Neural cell (in vitro differentiated cells): ENCODE measurements around the gene FOXE3. TPM values are rescaled to one million over a fixed set of nuclear protein-coding genes. Genes with fewer than 3 reads are reported as not detected.

Experiments used
- H2AFZ ChIP-seq: fragments of 200-600, 300-800 bp; sonication (generic), shearing (Covaris generic); 2 replicates; pipeline ENCODE4 v1.6.0; 2014; ENCODE audit warnings: low read depth, mild to moderate bottlenecking, antibody characterized with exemption, low read length, moderate library complexity
- H3F3A ChIP-seq: fragments of 200-600 bp; shearing (Covaris generic); 2 replicates; pipeline ENCODE4 v1.6.1; 2016; ENCODE audit warnings: mild to moderate bottlenecking, moderate library complexity, mixed read lengths, antibody characterized with exemption, low read length; ENCODE audit not compliant: insufficient read depth, poor library complexity, severe bottlenecking
- H3K27ac ChIP-seq: fragments of 200-600, 300-800 bp; sonication (generic), shearing (Covaris generic); 2 replicates; pipeline ENCODE4 v1.5.1; 2014; ENCODE audit warnings: mild to moderate bottlenecking, low read length, moderate library complexity
- H3K27me3 ChIP-seq: fragments of 300-800, 200-600 bp; sonication (generic), shearing (Covaris generic); 2 replicates; pipeline ENCODE4 v1.6.0; 2014; ENCODE audit warnings: mild to moderate bottlenecking, low read depth, low read length, moderate library complexity; ENCODE audit not compliant: insufficient read depth
- H3K36me3 ChIP-seq: fragments of 300-800, 200-600 bp; sonication (generic), shearing (Covaris generic); 2 replicates; pipeline ENCODE4 v1.5.1; 2014; ENCODE audit warnings: mild to moderate bottlenecking, antibody characterized with exemption, low read length, moderate library complexity; ENCODE audit not compliant: insufficient read depth
- H3K4me2 ChIP-seq: fragments of 300-800, 200-600 bp; sonication (generic), shearing (Covaris generic); 2 replicates; pipeline ENCODE4 v1.6.0; 2014; ENCODE audit warnings: mild to moderate bottlenecking, low read length
- H3K4me3 ChIP-seq: fragments of 300-800, 200-600 bp; sonication (generic), shearing (Covaris generic); 2 replicates; pipeline ENCODE4 v1.5.1; 2014; ENCODE audit warnings: mild to moderate bottlenecking, low read length, moderate library complexity
- H3K79me2 ChIP-seq: fragments of 200-600 bp; shearing (Covaris generic); replicated peaks from 2 replicates; pipeline ENCODE4 v1.6.0; 2014; ENCODE audit warnings: mild to moderate bottlenecking, low read length, moderate library complexity; ENCODE audit not compliant: insufficient read depth
- H3K9ac ChIP-seq: fragments of 300-800, 200-600 bp; sonication (generic), shearing (Covaris generic); 2 replicates; pipeline ENCODE4 v1.6.1; 2016; ENCODE audit warnings: mild to moderate bottlenecking, low read length, mixed read lengths
- H3K9me2 ChIP-seq: fragments of 200-600 bp; shearing (Covaris generic); 2 replicates; pipeline ENCODE4 v1.6.1; 2016; ENCODE audit warnings: mild to moderate bottlenecking, low read length, mixed read lengths; ENCODE audit not compliant: insufficient read depth
- H3K9me3 ChIP-seq: fragments of 200-600, 300-800 bp; sonication (generic), shearing (Covaris generic); 2 replicates; pipeline ENCODE4 v1.6.1; 2016; ENCODE audit warnings: mild to moderate bottlenecking, mixed run types, low read length, moderate library complexity, mixed read lengths
- H4K20me1 ChIP-seq: fragments of 200-600 bp; shearing (Covaris generic); 2 replicates; pipeline ENCODE4 v1.6.1; 2016; ENCODE audit warnings: mild to moderate bottlenecking, mixed run types; ENCODE audit not compliant: insufficient read depth
- CTCF ChIP-seq: fragments of 450-650 bp; IDR thresholded peaks from 2 replicates; pipeline ENCODE4 v1.5.1; 2014; ENCODE audit warnings: antibody characterized with exemption, mild to moderate bottlenecking, moderate library complexity; ENCODE audit not compliant: poor library complexity, severe bottlenecking
- EP300 ChIP-seq: fragments of 450-650 bp; conservative IDR thresholded peaks from 2 replicates; pipeline ENCODE4 v1.6.1; 2014; ENCODE audit warnings: antibody characterized with exemption, mild to moderate bottlenecking, moderate library complexity; ENCODE audit not compliant: poor library complexity, severe bottlenecking
- EZH2 ChIP-seq: fragments of 200-600, 300-800 bp; shearing (Covaris generic), sonication (generic); IDR thresholded peaks from 2 replicates; pipeline ENCODE4 v1.6.1; 2014; ENCODE audit warnings: antibody characterized with exemption, low read length, borderline replicate concordance, mild to moderate bottlenecking; ENCODE audit not compliant: insufficient read depth, poor library complexity, severe bottlenecking
- MXI1 ChIP-seq: fragments of 450-650 bp; conservative IDR thresholded peaks from 2 replicates; pipeline ENCODE4 v1.6.1; 2014; ENCODE audit warnings: antibody characterized with exemption, mild to moderate bottlenecking; ENCODE audit not compliant: poor library complexity, severe bottlenecking
- POLR2AphosphoS5 ChIP-seq: IDR thresholded peaks from 2 replicates; pipeline ENCODE4 v1.6.1; 2012
- RAD21 ChIP-seq: fragments of 450-650 bp; conservative IDR thresholded peaks from 2 replicates; pipeline ENCODE4 v1.6.1; 2014; ENCODE audit warnings: antibody characterized with exemption, mild to moderate bottlenecking, moderate library complexity
- REST ChIP-seq: IDR thresholded peaks from 2 replicates; pipeline ENCODE4 v1.6.1; 2012; ENCODE audit warnings: borderline replicate concordance
- TAF1 ChIP-seq: IDR thresholded peaks from 2 replicates; pipeline ENCODE4 v1.6.1; 2012; ENCODE audit warnings: low read depth
- polyA plus RNA-seq: library from polyadenylated mRNA; depleted of rRNA; stranded (reverse); fragments of >200 nt; gene quantifications from 2 replicates; pipeline ENCODE4 v1.2.3, GENCODE V29; 2014

The FOXE3 gene
- polyA plus RNA-seq, 1 donor from 2014 or later, result not detected

- Histone ChIP-seq H4K20me1 (no peaks in the 10 kb centered on the region), H3K27ac (no peak overlapping the region), H3K4me3 (no peak overlapping the region), H3K9ac (no peak overlapping the region), H3K4me2 (no peak overlapping the region), H3K9me3 (no peaks in the 10 kb centered on the region), H3F3A (no peaks in the 10 kb centered on the region), H3K27me3 (peaks cover 99% of the 10 kb centered on the region), H3K79me2 (no peaks in the 10 kb centered on the region), H3K9me2 (no peaks in the 10 kb centered on the region), H3K36me3 (no peaks in the 10 kb centered on the region), H2AFZ (no peak overlapping the region)
- TF ChIP-seq EZH2 (no peak), MXI1 (no peak)
Observed at GRCh38 chr1:47440599-47441081, 24.6 kb downstream of the FOXE3 start.

- no peak overlapping the region for H3K4me2 ChIP-seq
- no peak overlapping the region for H3K27ac ChIP-seq
- H3K9me2 ChIP-seq, result no peaks in the 10 kb centered on the region
- H3K79me2 ChIP-seq, result no peaks in the 10 kb centered on the region
- H3K27me3 ChIP-seq, result peaks cover 99% of the 10 kb centered on the region
- H2AFZ ChIP-seq, result no peak overlapping the region
- H3K9ac ChIP-seq, result no peak overlapping the region
- no peaks in the 10 kb centered on the region for H3K36me3 ChIP-seq
- no peaks in the 10 kb centered on the region for H3F3A ChIP-seq
- TF ChIP-seq EZH2 (peak; percentile 51), MXI1 (no peak), CTCF (no peak)
- H3K9me3 ChIP-seq, result no peaks in the 10 kb centered on the region
- H4K20me1 ChIP-seq, result no peaks in the 10 kb centered on the region
- H3K4me3 ChIP-seq, result no peak overlapping the region
Observed at GRCh38 chr1:47441450-47442106, 25.5 kb downstream of the FOXE3 start.

- no peak overlapping the region for H3K27ac ChIP-seq
- no peaks in the 10 kb centered on the region for H3F3A ChIP-seq
- no peak overlapping the region for H3K4me2 ChIP-seq
- no peaks in the 10 kb centered on the region for H3K9me3 ChIP-seq
- no peaks in the 10 kb centered on the region for H3K36me3 ChIP-seq
- TF ChIP-seq REST (no peak), TAF1 (no peak), RAD21 (no peak), EP300 (no peak), POLR2AphosphoS5 (no peak), EZH2 (no peak), CTCF (no peak)
- no peaks in the 10 kb centered on the region for H3K79me2 ChIP-seq
- no peaks in the 10 kb centered on the region for H4K20me1 ChIP-seq
- H3K4me3 ChIP-seq, result no peak overlapping the region
- H3K9me2 ChIP-seq, result no peaks in the 10 kb centered on the region
- no peak overlapping the region for H2AFZ ChIP-seq
- no peak overlapping the region for H3K9ac ChIP-seq
- peaks cover 99% of the 10 kb centered on the region for H3K27me3 ChIP-seq
Observed at GRCh38 chr1:47442202-47442601, 26.1 kb downstream of the FOXE3 start.
